ENCODE measurements around the gene ZBTB16.

The ZBTB16 gene

GRCh38 chr11:114283422-114283821 is 223.9 kb downstream of the ZBTB16 start:
- no peak for DNase-seq (ENCODE audit: low read depth)

- no peak for DNase-seq (ENCODE audit: low read depth)
These were observed 224.5 kb downstream of the ZBTB16 start for GRCh38 chr11:114284021-114284420.

GRCh38 chr11:114284914-114285313 is 225.4 kb downstream of the ZBTB16 start:
- no peak for DNase-seq (ENCODE audit: low read depth)

GRCh38 chr11:114285599-114285998 is 226.1 kb downstream of the ZBTB16 start:
- DNase-seq (ENCODE audit: low read depth), result no peak

- no peak for DNase-seq (ENCODE audit: low read depth)
These were observed 226.7 kb downstream of the ZBTB16 start for GRCh38 chr11:114286229-114286628.

- no peak for DNase-seq (ENCODE audit: low read depth)
These were observed 227.6 kb downstream of the ZBTB16 start for GRCh38 chr11:114287154-114287553.

GRCh38 chr11:114288136-114288535 is 228.6 kb downstream of the ZBTB16 start:
- DNase-seq (ENCODE audit: low read depth), result no peak

- no peak for DNase-seq (ENCODE audit: low read depth)
These were observed 230.3 kb downstream of the ZBTB16 start for GRCh38 chr11:114289779-114290178.

- no peak for DNase-seq (ENCODE audit: low read depth)
These were observed 231.2 kb downstream of the ZBTB16 start for GRCh38 chr11:114290503-114291235.

GRCh38 chr11:114291381-114291780 is 231.9 kb downstream of the ZBTB16 start:
- no peak for DNase-seq (ENCODE audit: low read depth)

- no peak for DNase-seq (ENCODE audit: low read depth)
These were observed 232.6 kb downstream of the ZBTB16 start for GRCh38 chr11:114291842-114292680.

GRCh38 chr11:114293201-114293711 is 233.7 kb downstream of the ZBTB16 start:
- no peak for DNase-seq (ENCODE audit: low read depth)

- DNase-seq (ENCODE audit: low read depth), result no peak
These were observed 236.4 kb downstream of the ZBTB16 start, which contains the start of gene NNMT for GRCh38 chr11:114295676-114296604. TSS of gene NNMT (plus strand) at chr11:114296399. CDS start at chr11:114296557, 158 bp downstream.

GRCh38 chr11:114296605-114297372 is 237.3 kb downstream of the ZBTB16 start:
- DNase-seq (ENCODE audit: low read depth), result no peak

GRCh38 chr11:114297806-114298709 is 238.5 kb downstream of the ZBTB16 start:
- no peak for DNase-seq (ENCODE audit: low read depth)

GRCh38 chr11:114298710-114299109 is 239.2 kb downstream of the ZBTB16 start:
- no peak for DNase-seq (ENCODE audit: low read depth)
